EL (cell line): ENCODE measurements around the gene PHACTR3.

ENCODE experiments used
- DNase-seq: peaks from one replicate; pipeline ENCODE4 v3.0.0-alpha.2; 2016

Gene PHACTR3

GRCh38 chr20:59575216-59575615 is 29.1 kb upstream of the PHACTR3 start:
- DNase-seq = no peak

DNA sequence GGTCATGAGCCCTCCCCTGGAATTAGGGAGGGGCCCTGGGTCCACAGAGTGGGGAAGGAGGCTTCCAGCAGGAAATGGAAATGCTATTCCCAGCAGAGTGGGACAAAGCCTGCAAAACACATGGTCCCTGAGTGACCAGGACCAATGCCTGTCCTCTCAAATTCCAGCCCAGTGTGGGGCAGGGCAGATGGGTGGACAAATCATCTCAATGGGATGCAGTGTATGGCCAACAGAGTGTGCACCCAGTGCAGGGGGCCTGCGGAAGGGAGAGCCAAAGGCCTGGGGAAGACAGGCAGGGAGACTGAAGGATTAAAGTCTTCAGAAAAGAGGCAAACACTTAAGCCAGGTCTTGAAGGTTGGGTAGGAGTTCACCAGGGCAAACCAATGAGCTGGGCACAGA is 28.7 kb upstream of the PHACTR3 start:
- DNase-seq = no peak

- no peak for DNase-seq
These were observed 28.0 kb upstream of the PHACTR3 start for GRCh38 chr20:59576216-59576953.

DNA sequence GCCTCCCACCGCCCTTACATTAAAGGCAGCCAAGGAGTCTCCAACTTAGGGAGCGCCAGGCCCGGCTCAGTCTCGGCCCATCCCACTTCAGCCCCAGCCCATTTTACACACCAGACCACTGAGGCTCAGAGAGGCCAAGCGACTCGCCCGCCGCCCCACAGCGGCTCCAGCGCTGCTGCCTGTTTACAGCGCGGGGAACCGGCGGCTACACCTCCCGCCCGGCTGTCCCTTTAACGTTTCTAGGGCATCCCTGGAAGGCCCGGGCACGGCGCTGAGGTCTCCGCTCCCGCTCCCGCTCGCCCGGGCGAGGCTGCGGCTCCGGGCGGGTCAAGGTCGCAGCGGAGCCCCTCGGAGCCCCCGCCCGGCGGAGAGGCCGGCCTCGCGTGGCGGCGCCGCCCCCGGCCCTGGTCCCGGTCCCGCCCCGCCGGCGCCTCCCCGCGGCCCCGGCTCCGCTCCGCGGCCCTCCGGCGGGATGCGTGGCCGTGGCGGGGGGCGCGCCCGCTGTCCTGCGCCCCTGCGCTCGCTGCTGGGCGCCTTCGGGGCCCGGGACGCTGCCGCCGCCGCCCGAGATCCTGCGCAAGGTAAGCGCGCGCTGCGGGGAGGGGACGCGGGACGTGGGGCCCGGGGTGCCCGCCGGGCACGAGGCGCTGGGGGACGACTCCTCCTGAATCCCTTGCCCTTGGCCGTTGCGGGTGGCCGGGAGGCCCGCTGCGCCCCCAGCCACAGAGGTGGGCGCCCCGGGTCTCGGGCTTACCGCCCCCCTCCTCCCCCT is 27.1 kb upstream of the PHACTR3 start:
- DNase-seq = no peak

- no peak for DNase-seq
These were observed 26.4 kb upstream of the PHACTR3 start for GRCh38 chr20:59577809-59578435.

DNA sequence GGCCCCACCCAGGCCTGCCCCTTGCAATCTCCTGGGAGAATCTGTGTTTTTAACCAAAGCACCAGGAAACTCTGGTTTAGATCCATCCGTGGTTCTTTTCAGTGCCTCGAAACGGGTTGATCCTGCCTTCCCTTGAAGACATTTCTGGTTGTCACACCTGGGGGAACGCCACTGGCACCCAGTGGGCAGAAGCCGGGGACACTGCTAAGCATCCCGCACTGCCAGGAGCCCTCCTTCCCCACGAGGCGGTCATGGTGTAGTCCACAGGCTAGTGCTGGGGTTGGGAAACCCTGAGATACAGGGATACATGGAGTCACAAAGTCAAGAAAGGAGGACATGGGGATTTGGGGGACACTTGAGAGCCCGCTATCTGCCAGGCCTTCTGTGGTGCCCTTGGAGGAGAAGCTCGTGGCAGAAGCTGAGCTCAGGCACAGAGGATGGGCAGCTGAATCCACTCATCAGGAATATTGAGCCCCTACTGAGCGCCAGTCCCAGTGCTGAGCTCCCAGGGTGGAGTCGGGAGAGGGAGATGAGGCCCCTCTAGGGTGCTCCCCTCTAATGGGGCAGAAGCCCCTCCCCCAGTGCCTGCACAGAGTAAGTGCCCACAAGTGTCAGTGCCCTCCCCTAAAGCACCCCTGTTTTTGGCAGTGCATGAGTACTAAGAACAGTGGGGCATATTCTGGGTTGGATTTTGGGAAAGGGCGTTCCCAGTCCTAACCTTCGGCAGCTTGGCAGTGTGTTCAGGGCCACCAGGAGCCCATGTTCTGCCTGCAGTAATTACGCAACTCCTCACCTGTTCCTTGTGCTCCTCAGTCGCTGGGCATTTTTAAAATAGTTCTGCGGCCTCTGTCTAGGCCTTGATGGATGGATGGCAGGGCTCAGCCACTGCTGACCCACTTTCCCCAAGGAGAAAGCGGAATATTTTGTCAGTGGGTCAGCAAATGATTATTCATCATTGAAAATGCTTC is 25.6 kb upstream of the PHACTR3 start:
- no peak for DNase-seq

- DNase-seq = no peak
These were observed 24.8 kb upstream of the PHACTR3 start for GRCh38 chr20:59579404-59580145.

- no peak for DNase-seq
These were observed 24.0 kb upstream of the PHACTR3 start for GRCh38 chr20:59580146-59580946.

GRCh38 chr20:59580991-59581401 is 23.3 kb upstream of the PHACTR3 start:
- DNase-seq = no peak

DNA sequence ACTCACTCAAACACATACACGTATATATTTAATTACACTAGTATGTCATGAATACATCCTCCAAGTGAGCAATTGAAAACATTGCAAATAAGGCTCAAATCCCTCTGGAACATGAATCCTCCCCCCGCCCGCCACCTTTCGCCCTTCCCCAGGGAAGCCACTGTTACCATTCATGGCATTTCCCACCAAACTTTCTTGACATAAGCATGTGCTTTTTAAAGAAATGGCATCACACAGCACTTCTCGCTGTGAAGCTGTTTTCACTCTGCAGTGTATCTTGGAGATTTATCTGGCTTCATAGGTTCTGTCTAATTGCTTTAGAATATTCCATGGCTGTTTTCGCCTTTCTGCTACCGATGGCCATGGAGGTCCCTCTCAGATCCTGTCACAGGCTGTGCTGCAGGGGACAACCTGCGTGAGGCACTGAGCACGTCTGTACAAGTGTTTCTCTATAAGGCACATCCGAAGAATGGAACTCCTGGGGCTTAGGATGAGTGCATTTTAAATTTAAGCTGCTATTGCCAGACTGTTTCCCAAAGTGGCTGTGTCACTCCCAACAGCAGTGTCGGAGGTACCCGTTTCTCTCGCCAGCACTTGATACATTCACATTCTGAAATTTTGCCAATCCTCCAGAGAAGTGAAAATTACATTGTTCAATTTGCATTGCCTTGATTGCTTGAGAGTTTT is 22.2 kb upstream of the PHACTR3 start:
- no peak for DNase-seq

- no peak for DNase-seq
These were observed 20.7 kb upstream of the PHACTR3 start for GRCh38 chr20:59583428-59584277.

DNA sequence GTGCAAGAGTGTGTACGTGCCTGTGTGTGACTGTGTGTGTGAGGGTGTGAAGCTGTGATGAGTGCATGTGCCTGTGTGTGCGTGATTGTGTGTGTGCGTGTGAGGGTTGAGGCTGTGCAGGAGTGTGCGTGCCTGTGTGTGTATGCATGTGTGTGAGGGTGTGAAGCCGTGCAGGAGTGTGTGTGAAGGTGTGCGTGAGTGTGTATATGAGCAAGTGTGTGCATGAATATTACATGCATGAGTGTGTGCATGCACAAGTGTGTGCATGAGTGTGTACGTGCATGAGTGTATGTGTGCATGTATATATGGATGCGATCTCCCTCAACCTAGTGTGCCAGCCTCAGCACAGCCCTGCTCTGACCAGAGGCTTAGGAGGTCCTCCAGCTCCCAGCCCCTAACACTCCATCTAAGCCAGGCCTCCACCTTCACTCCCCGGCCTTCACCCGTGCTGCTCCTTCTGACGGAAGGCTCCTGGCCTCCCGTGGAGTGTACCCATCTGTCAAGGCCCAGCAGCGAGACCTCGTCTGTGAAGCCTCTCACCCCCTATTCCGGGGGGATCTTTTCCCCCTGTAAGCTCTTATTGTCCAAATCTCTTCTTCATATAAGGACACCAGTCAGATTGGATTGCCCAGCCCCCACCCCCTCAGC is 19.9 kb upstream of the PHACTR3 start:
- no peak for DNase-seq

GRCh38 chr20:59585714-59586409 is 18.5 kb upstream of the PHACTR3 start:
- DNase-seq = no peak

DNA sequence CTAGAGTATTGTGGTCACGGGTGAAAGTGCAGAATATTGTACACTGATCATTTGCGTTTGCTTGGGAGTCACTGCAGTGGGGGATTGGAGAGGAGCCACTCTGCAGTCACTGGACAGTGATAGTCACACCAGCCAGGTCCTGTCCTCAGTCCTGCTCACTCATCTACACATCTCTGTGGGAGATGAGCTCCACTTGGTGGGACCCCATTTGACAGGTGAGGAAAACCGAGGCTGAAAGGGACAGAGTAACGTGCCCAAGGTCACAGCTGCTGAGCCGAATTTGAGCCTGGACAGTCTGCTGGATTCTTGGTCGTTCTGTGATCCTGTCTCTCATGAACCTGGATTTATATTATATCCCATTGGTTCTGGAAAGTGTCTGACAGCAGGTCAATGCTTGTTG is 17.7 kb upstream of the PHACTR3 start:
- no peak for DNase-seq

DNA sequence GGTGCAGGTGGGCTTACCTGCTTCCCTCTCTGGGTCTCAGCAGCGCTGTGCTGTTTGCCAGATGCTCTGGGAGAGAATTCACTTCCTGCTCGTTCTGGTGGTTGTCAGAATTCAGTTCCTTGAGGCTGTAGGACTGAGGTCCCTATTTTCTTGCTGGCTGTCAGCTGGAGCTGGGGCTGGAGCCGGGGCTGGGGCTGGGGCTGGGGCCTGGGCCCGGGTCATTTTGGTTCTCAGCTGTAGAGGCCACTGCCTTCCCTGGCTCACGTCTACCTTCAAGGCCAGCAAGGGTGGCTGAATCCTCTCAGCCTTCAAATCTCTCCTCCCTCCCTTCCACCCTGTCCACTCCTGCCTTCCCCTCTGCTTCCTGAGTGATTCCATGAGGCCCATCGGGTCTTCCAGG is 16.8 kb upstream of the PHACTR3 start:
- DNase-seq = no peak

- DNase-seq = no peak
These were observed 16.0 kb upstream of the PHACTR3 start for GRCh38 chr20:59588236-59588855.

DNA sequence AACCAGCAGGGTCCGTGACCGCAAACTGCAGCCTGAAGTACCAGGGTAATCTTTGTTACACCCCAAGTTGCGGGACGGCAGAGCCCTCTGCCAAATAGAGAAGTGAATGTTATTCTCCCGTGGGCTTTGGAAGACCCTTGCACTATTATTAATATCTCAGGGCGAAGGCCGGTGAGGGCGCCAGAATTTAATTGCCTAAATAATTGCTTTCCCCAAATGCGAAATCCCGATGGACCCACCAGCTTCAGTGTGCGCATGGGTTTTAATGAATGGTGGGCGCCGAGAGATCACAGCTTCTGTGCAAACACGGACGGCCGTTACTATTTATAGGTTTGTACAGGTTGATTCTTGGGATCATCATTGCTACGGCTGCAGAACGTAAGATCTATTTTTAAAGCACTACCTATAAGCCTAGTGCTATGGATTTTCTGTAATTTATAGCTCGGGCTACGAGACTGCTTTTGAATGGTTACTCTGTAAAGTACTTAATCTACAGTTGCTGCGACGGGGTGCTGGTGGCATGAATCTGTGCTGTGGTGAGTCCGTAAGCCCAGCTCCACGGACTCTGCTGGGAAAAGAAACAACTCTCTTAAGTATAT is 15.2 kb upstream of the PHACTR3 start:
- no peak for DNase-seq
